Endothelial cell of umbilical vein (primary cell): ENCODE data around the gene VTI1A. TPM values are rescaled to one million over a fixed set of nuclear protein-coding genes. Genes with fewer than 3 reads are reported as not detected.

ENCODE experiments used
- BruUV-seq: library from RNA; stranded (reverse); fragments of 400-500 nt; replicated peaks from 2 replicates; lab custom pipeline; 2021; lab: Mats Ljungman, UMichigan
- CTCF ChIA-PET: fragments of 300-600, 350-600 bp; sonication (Branson Sonifier 250); formaldehyde crosslinking; loops from one replicate; lab custom pipeline; 2021; ENCODE audit warnings: antibody characterized with exemption, inconsistent platforms; lab: Charles Lee
- POLR2A ChIA-PET: fragments of 300-600, 350-600 bp; sonication (Branson Sonifier 250); formaldehyde crosslinking; loops from one replicate; lab custom pipeline; 2021; ENCODE audit warnings: antibody characterized with exemption, inconsistent platforms; lab: Charles Lee
- DNase-seq: peaks from one replicate; pipeline ENCODE4 v3.0.0-alpha.2; 2011; ENCODE audit warnings: low read depth, low spot score
- FAIRE-seq: peaks from 2 replicates; lab custom pipeline; 2011; peaks lifted over from hg19 to GRCh38; lab: Jason Lieb, UNC
- H2AFZ ChIP-seq: 2 replicates; pipeline ENCODE4 v1.6.0; 2012; ENCODE audit warnings: low read depth, low read length, control low read depth, inconsistent platforms
- H3K27ac ChIP-seq: 2 replicates; pipeline ENCODE4 v1.5.1; 2011; ENCODE audit warnings: low read depth, mild to moderate bottlenecking, control low read depth, low read length, moderate library complexity; ENCODE audit not compliant: insufficient read depth
- H3K27me3 ChIP-seq, 2 experiments: 2 replicates each; pipeline versions ENCODE4 v1.6.0 to v1.6.1; 2011; ENCODE audit warnings: low read length in 2 of 2, mixed read lengths in 1 of 2; ENCODE audit not compliant: control insufficient read depth in 2 of 2, insufficient read depth in 2 of 2
- H3K36me3 ChIP-seq, 2 experiments: 2 replicates in 1 of 2; 3 replicates in 1 of 2; pipeline ENCODE4 v1.5.1; 2011; ENCODE audit warnings: low read length in 2 of 2, mild to moderate bottlenecking in 1 of 2, moderate library complexity in 1 of 2; ENCODE audit not compliant: control insufficient read depth in 2 of 2, insufficient read depth in 2 of 2; ENCODE audit errors: extremely low read depth in 1 of 2
- H3K4me1 ChIP-seq: 3 replicates; pipeline ENCODE4 v1.5.1; 2011; ENCODE audit warnings: mild to moderate bottlenecking, low read length; ENCODE audit not compliant: control insufficient read depth, insufficient read depth; ENCODE audit errors: extremely low read depth
- H3K4me2 ChIP-seq: 2 replicates; pipeline ENCODE4 v1.6.1; 2011; ENCODE audit warnings: low read length, control low read depth, mixed read lengths; ENCODE audit not compliant: insufficient read depth
- H3K4me3 ChIP-seq, 3 experiments: fragments of 200-600 bp in 1 of 3; sonication (generic), shearing (Covaris generic) in 1 of 3; replicated peaks in 1 of 3; 2 replicates each; pipeline ENCODE4 v1.5.1; 2011 to 2016; ENCODE audit warnings: control low read depth in 3 of 3, low read length in 3 of 3, mild to moderate bottlenecking in 2 of 3, inconsistent platforms in 1 of 3, low read depth in 1 of 3, moderate library complexity in 1 of 3; ENCODE audit not compliant: insufficient read depth in 1 of 3
- H3K79me2 ChIP-seq: 2 replicates; pipeline ENCODE4 v1.6.0; 2012; ENCODE audit warnings: low read length, inconsistent platforms; ENCODE audit not compliant: control insufficient read depth, insufficient read depth
- H3K9ac ChIP-seq: replicated peaks from 2 replicates; pipeline ENCODE3; 2011; ENCODE audit warnings: low read length, control low read depth; ENCODE audit not compliant: insufficient read depth; ENCODE audit errors: extremely low read depth
- H3K9me1 ChIP-seq: replicated peaks from 3 replicates; pipeline ENCODE4 v1.6.0; 2011; ENCODE audit warnings: mild to moderate bottlenecking, low read length; ENCODE audit not compliant: control insufficient read depth, insufficient read depth; ENCODE audit errors: extremely low read depth
- H3K9me3 ChIP-seq: replicated peaks from 2 replicates; pipeline ENCODE4 v1.5.1; 2012; ENCODE audit warnings: low read length, inconsistent platforms; ENCODE audit not compliant: control insufficient read depth, insufficient read depth
- H4K20me1 ChIP-seq: replicated peaks from 2 replicates; pipeline ENCODE3; 2011; ENCODE audit warnings: mild to moderate bottlenecking, low read length; ENCODE audit not compliant: control insufficient read depth, insufficient read depth; ENCODE audit errors: extremely low read depth
- CTCF ChIP-seq, 2 donors: IDR thresholded peaks; 1 replicate in 1 of 2; 2 replicates in 1 of 2; pipeline ENCODE4 v1.5.1; 2011; ENCODE audit warnings: low read length in 2 of 2, mild to moderate bottlenecking in 2 of 2, moderate library complexity in 2 of 2, control low read depth in 1 of 2, inconsistent platforms in 1 of 2, low read depth in 1 of 2; ENCODE audit not compliant: insufficient read depth in 1 of 2; ENCODE audit errors: extremely low read depth in 1 of 2
- EZH2 ChIP-seq: IDR thresholded peaks from 2 replicates; pipeline ENCODE4 v1.6.1; 2012; ENCODE audit warnings: borderline replicate concordance, low read depth, mild to moderate bottlenecking, moderate library complexity, low read length, inconsistent platforms; ENCODE audit not compliant: severe bottlenecking
- FOS ChIP-seq: IDR thresholded peaks from 2 replicates; pipeline ENCODE4 v1.6.1; 2011; ENCODE audit warnings: mild to moderate bottlenecking, low read length, moderate library complexity, borderline replicate concordance; ENCODE audit not compliant: insufficient read depth
- GATA2 ChIP-seq: IDR thresholded peaks from 2 replicates; pipeline ENCODE4 v1.7.0; 2011; ENCODE audit warnings: low read depth, mild to moderate bottlenecking, moderate library complexity, mixed read lengths, low read length; ENCODE audit not compliant: insufficient read length, insufficient read depth
- JUN ChIP-seq: IDR thresholded peaks from 2 replicates; pipeline ENCODE4 v1.6.1; 2011; ENCODE audit warnings: borderline replicate concordance, low read depth; ENCODE audit not compliant: insufficient read length, insufficient read depth
- MYC ChIP-seq: IDR thresholded peaks from one replicate; pipeline ENCODE4 v1.6.1; 2011; ENCODE audit warnings: mild to moderate bottlenecking, low read depth, low read length
- POLR2A ChIP-seq: IDR thresholded peaks from 2 replicates; pipeline ENCODE4 v1.6.1; 2012; ENCODE audit warnings: low read depth, mild to moderate bottlenecking, control low read depth, low read length
- POLR2AphosphoS5 ChIP-seq: IDR thresholded peaks from 2 replicates; pipeline ENCODE4 v1.6.1; 2012; ENCODE audit warnings: low read depth, mild to moderate bottlenecking, control low read depth, low read length, moderate library complexity; ENCODE audit not compliant: insufficient read depth
- dilution Hi-C: fragments of 300-500 bp; cut with MboI; formaldehyde crosslinking; loops from one replicate; pipeline ENCODE4 v1.15.0; 2019; ENCODE audit warnings: low sequenced_read_pairs; ENCODE audit not compliant: extremely low pct_ligation_motif_present
- intact Hi-C: fragments of 100-400 bp; cut with micrococcal nuclease; formaldehyde crosslinking; loops from one replicate; pipeline ENCODE4 v1.10.0; 2022
- polyA plus RNA-seq, 4 experiments: library from polyadenylated mRNA; depleted of rRNA in 3 of 4; stranded (reverse) in 3 of 4; unstranded in 1 of 4; fragments of >200 nt; gene quantifications; 2 replicates each; pipeline versions ENCODE4 v1.2.1 to v1.2.3, GENCODE V29; 2011 to 2012; ENCODE audit warnings: missing spikeins in 1 of 4
- total RNA-seq: library from RNA; stranded (reverse); gene quantifications from 2 replicates; pipeline ENCODE4 v1.2.3, GENCODE V29; 2021
- TF ChIP-seq, protein P1 (sequence below): IDR thresholded peaks from 2 replicates; pipeline ENCODE4 v1.6.1; 2011; ENCODE audit not compliant: insufficient read depth, insufficient read length

VTI1A gene
- total and polyA plus RNA-seq, 2 donors (not counting 3 experiments of a cell fraction or from before 2014, with no cell fraction given) = 10.8 to 35.6 TPM

DNA sequence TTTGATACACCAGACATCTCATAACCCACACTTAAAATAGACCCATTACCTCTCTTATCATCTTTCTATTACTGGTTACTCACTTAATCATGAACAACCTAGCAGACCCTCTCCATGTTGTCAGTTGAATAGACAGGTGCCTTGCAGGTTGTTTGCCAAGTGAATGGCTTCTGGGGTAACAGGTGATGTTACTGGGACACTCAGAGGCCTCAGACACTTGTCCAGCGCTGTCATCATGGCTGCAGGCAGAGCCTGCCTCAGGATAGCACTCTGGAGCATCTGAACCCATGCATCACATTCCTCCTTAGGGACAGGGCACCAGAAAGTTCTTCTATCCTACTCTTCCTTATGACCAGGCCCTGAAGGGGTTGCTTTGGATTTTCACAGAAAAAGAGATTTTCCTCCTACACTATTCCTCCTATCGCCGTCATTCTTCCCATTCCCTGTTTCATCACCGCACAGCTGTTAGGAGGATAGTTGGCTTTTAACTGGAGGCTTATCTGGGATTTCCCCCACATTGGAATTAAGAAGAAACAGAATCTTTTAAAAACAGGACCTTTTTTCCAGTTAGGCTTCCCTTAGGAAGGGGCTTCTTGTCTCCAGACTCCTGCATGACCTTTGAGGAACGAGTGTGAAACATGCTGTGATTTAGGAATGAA, 182.1 kb downstream of the VTI1A start:
- dilution Hi-C loops (no loop called here), intact Hi-C loops (no loop called here)
- DNase-seq = no peak
- no peak overlapping the region for H3K9ac ChIP-seq
- TF ChIP-seq POLR2AphosphoS5 = no peak
- no peak for TF ChIP-seq JUN
- TF ChIP-seq CTCF (IDR thresholded peaks at IDR 0.05; ENCODE audit: extremely low read depth in 1 of 2, insufficient read depth in 1 of 2, low read depth in 1 of 2, low read length in 2 of 2) = no peak
- TF ChIP-seq POLR2A = no peak
- TF ChIP-seq, protein P1, sequence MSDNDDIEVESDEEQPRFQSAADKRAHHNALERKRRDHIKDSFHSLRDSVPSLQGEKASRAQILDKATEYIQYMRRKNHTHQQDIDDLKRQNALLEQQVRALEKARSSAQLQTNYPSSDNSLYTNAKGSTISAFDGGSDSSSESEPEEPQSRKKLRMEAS = no peak
- no peak for TF ChIP-seq GATA2
- no peak for TF ChIP-seq MYC
- no peak for TF ChIP-seq FOS
- TF ChIP-seq EZH2 = no peak
- H3K9me3 ChIP-seq = no peaks in the 10 kb centered on the region
- H3K4me2 ChIP-seq = no peak overlapping the region
- no peak overlapping the region for H2AFZ ChIP-seq
- no peak overlapping the region for H3K27ac ChIP-seq
- no peaks in the 10 kb centered on the region for H3K27me3 ChIP-seq
- ChIA-PET CTCF (no interaction called here), POLR2A (no interaction called here)
- peaks cover 5% of the 10 kb centered on the region for H3K4me1 ChIP-seq
- no peaks in the 10 kb centered on the region for H3K79me2 ChIP-seq
- H3K4me3 ChIP-seq = no peak overlapping the region
- H4K20me1 ChIP-seq = no peaks in the 10 kb centered on the region
- no peaks in the 10 kb centered on the region for H3K36me3 ChIP-seq
- BruUV-seq = no TSS peak
- no peak for FAIRE-seq
- no peaks in the 10 kb centered on the region for H3K9me1 ChIP-seq
